C4-2B (cell line): ENCODE results near the gene HPCAL1.

Source experiments
- ZFX ChIP-seq: fragments of 450-650 bp; IDR thresholded peaks from 2 replicates; pipeline ENCODE4 v1.6.1; 2017
- TF ChIP-seq, protein P1 (sequence below): fragments of 450-650 bp; conservative IDR thresholded peaks from 2 replicates; pipeline ENCODE4 v1.5.1; 2017; ENCODE audit warnings: mild to moderate bottlenecking

- TF ChIP-seq, protein P1, sequence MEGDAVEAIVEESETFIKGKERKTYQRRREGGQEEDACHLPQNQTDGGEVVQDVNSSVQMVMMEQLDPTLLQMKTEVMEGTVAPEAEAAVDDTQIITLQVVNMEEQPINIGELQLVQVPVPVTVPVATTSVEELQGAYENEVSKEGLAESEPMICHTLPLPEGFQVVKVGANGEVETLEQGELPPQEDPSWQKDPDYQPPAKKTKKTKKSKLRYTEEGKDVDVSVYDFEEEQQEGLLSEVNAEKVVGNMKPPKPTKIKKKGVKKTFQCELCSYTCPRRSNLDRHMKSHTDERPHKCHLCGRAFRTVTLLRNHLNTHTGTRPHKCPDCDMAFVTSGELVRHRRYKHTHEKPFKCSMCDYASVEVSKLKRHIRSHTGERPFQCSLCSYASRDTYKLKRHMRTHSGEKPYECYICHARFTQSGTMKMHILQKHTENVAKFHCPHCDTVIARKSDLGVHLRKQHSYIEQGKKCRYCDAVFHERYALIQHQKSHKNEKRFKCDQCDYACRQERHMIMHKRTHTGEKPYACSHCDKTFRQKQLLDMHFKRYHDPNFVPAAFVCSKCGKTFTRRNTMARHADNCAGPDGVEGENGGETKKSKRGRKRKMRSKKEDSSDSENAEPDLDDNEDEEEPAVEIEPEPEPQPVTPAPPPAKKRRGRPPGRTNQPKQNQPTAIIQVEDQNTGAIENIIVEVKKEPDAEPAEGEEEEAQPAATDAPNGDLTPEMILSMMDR = no peak
- TF ChIP-seq ZFX = no peak
Measured at GRCh38 chr2:10284108-10284870, 18.4 kb upstream of the HPCAL1 start.
